ENCODE results near the gene PLCH1.

PLCH1 gene

GRCh38 chr3:155560594-155560993 is 184.3 kb downstream of the PLCH1 start:
- H3F3A ChIP-seq (ENCODE audit: insufficient read depth, low read length), result no peaks in the 10 kb centered on the region
- H2AFZ ChIP-seq (ENCODE audit: low read length), result no peak overlapping the region
- H3K27me3 ChIP-seq (ENCODE audit: insufficient read depth, low read length), result no peaks in the 10 kb centered on the region
- H3K9ac ChIP-seq (ENCODE audit: low read length), result no peak overlapping the region
- H3K4me2 ChIP-seq (ENCODE audit: low read length), result no peak overlapping the region
- H3K4me1 ChIP-seq (ENCODE audit: insufficient read depth, low read length, severe bottlenecking), result peaks cover 18% of the 10 kb centered on the region
- H3K9me2 ChIP-seq (ENCODE audit: low read depth, low read length), result no peaks in the 10 kb centered on the region
- no peaks in the 10 kb centered on the region; the same call in 1 of the 2 replicates for H3K36me3 ChIP-seq (ENCODE audit: insufficient read depth, low read length)
- no peak overlapping the region for H3K4me3 ChIP-seq (ENCODE audit: low read depth, low read length, poor library complexity, severe bottlenecking)
- H3K79me2 ChIP-seq (ENCODE audit: insufficient read depth, low read length), result no peaks in the 10 kb centered on the region
- no peak for TF ChIP-seq EZH2 (IDR thresholded peaks at IDR 0.05; ENCODE audit: borderline replicate concordance, low read length)
- TF ChIP-seq, protein P1, sequence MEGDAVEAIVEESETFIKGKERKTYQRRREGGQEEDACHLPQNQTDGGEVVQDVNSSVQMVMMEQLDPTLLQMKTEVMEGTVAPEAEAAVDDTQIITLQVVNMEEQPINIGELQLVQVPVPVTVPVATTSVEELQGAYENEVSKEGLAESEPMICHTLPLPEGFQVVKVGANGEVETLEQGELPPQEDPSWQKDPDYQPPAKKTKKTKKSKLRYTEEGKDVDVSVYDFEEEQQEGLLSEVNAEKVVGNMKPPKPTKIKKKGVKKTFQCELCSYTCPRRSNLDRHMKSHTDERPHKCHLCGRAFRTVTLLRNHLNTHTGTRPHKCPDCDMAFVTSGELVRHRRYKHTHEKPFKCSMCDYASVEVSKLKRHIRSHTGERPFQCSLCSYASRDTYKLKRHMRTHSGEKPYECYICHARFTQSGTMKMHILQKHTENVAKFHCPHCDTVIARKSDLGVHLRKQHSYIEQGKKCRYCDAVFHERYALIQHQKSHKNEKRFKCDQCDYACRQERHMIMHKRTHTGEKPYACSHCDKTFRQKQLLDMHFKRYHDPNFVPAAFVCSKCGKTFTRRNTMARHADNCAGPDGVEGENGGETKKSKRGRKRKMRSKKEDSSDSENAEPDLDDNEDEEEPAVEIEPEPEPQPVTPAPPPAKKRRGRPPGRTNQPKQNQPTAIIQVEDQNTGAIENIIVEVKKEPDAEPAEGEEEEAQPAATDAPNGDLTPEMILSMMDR (IDR thresholded peaks at IDR 0.05; ENCODE audit: low read length), result no peak
- H3K9me3 ChIP-seq (ENCODE audit: low read length), result no peaks in the 10 kb centered on the region
- H4K20me1 ChIP-seq (ENCODE audit: insufficient read depth, low read length), result no peaks in the 10 kb centered on the region
- no peak overlapping the region for H3K27ac ChIP-seq (ENCODE audit: low read depth, low read length, poor library complexity, severe bottlenecking)

GRCh38 chr3:155560135-155560534 is 184.7 kb downstream of the PLCH1 start:
- Histone ChIP-seq H3K79me2 (ENCODE audit: insufficient read depth, low read length) (no peaks in the 10 kb centered on the region), H4K20me1 (ENCODE audit: insufficient read depth, low read length) (no peaks in the 10 kb centered on the region), H2AFZ (ENCODE audit: low read length) (no peak overlapping the region), H3K4me1 (ENCODE audit: insufficient read depth, low read length, severe bottlenecking) (peaks cover 22% of the 10 kb centered on the region), H3F3A (ENCODE audit: insufficient read depth, low read length) (no peaks in the 10 kb centered on the region), H3K4me3 (ENCODE audit: low read depth, low read length, poor library complexity, severe bottlenecking) (no peak overlapping the region), H3K4me2 (ENCODE audit: low read length) (no peak overlapping the region), H3K9me2 (ENCODE audit: low read depth, low read length) (no peaks in the 10 kb centered on the region), H3K9me3 (ENCODE audit: low read length) (no peaks in the 10 kb centered on the region), H3K27ac (ENCODE audit: low read depth, low read length, poor library complexity, severe bottlenecking) (no peak overlapping the region), H3K9ac (ENCODE audit: low read length) (no peak overlapping the region), H3K27me3 (ENCODE audit: insufficient read depth, low read length) (no peaks in the 10 kb centered on the region), H3K36me3 (ENCODE audit: insufficient read depth, low read length) (no peaks in the 10 kb centered on the region; the same call in 1 of the 2 replicates)
- TF ChIP-seq, protein P1 (IDR thresholded peaks at IDR 0.05; ENCODE audit: low read length), result no peak
- no peak for TF ChIP-seq EZH2 (IDR thresholded peaks at IDR 0.05; ENCODE audit: borderline replicate concordance, low read length)

DNA sequence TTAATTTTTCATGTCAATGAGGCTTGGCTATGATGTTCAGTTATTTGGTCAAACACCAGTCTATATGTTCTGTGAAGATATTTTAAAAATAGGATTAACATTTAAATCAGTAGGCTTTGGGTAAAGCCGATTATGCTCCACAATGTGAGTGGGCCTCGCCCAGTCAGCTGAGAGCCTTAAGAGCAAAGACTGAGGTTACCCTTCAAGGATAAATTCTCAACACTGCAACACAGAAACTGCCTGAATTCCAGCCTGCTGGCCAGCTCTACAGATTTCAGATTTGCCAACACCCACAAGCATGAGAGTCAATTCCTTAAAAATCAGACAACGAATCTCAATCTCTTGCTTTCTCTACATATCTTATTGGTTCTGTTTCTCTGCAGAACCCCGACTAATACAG is 188.3 kb downstream of the PLCH1 start:
- no peak overlapping the region for H3K4me3 ChIP-seq (ENCODE audit: low read depth, low read length, poor library complexity, severe bottlenecking)
- H2AFZ ChIP-seq (ENCODE audit: low read length), result no peak overlapping the region
- no peaks in the 10 kb centered on the region; the same call in 1 of the 2 replicates for H3K36me3 ChIP-seq (ENCODE audit: insufficient read depth, low read length)
- peaks cover 58% of the 10 kb centered on the region for H3K4me1 ChIP-seq (ENCODE audit: insufficient read depth, low read length, severe bottlenecking)
- no peak for TF ChIP-seq EZH2 (IDR thresholded peaks at IDR 0.05; ENCODE audit: borderline replicate concordance, low read length)
- TF ChIP-seq, protein P1 (IDR thresholded peaks at IDR 0.05; ENCODE audit: low read length), result no peak
- no peak overlapping the region for H3K27ac ChIP-seq (ENCODE audit: low read depth, low read length, poor library complexity, severe bottlenecking)
- H3K9me3 ChIP-seq (ENCODE audit: low read length), result no peaks in the 10 kb centered on the region
- H3F3A ChIP-seq (ENCODE audit: insufficient read depth, low read length), result no peaks in the 10 kb centered on the region
- H4K20me1 ChIP-seq (ENCODE audit: insufficient read depth, low read length), result no peaks in the 10 kb centered on the region
- H3K27me3 ChIP-seq (ENCODE audit: insufficient read depth, low read length), result no peaks in the 10 kb centered on the region
- no peak overlapping the region for H3K4me2 ChIP-seq (ENCODE audit: low read length)
- no peaks in the 10 kb centered on the region for H3K9me2 ChIP-seq (ENCODE audit: low read depth, low read length)
- H3K79me2 ChIP-seq (ENCODE audit: insufficient read depth, low read length), result no peaks in the 10 kb centered on the region
- H3K9ac ChIP-seq (ENCODE audit: low read length), result no peak overlapping the region
